Liver (tissue), 9 donors: ENCODE data around the gene ZMAT5. TPM values are rescaled to one million over a fixed set of nuclear protein-coding genes. Genes with fewer than 3 reads are reported as not detected.

Experiments
- DNase-seq: peaks from one replicate; pipeline ENCODE4 v3.0.0-alpha.2; 2017; ENCODE audit warnings: low spot score
- H3K27ac ChIP-seq, 2 donors: one replicate each; pipeline ENCODE4 v1.7.0; 2013; ENCODE audit warnings: inconsistent platforms in 2 of 2, low read length in 2 of 2, control low read depth in 1 of 2, low read depth in 1 of 2, mild to moderate bottlenecking in 1 of 2
- H3K27me3 ChIP-seq, 4 donors: one replicate each; pipeline versions ENCODE4 v1.6.1 to v1.7.0; 2013; ENCODE audit warnings: low read length in 3 of 4, inconsistent platforms in 1 of 4, mild to moderate bottlenecking in 1 of 4, moderate library complexity in 1 of 4; ENCODE audit not compliant: control insufficient read depth in 4 of 4, insufficient read depth in 4 of 4
- H3K36me3 ChIP-seq, 4 donors: one replicate each; pipeline versions ENCODE4 v1.6.1 to v1.7.0; 2013; ENCODE audit warnings: low read length in 3 of 4, mild to moderate bottlenecking in 3 of 4, low read depth in 1 of 4, moderate library complexity in 1 of 4; ENCODE audit not compliant: control insufficient read depth in 4 of 4, insufficient read depth in 3 of 4
- H3K4me1 ChIP-seq, 4 donors: one replicate each; pipeline versions ENCODE4 v1.6.1 to v1.7.0; 2013; ENCODE audit warnings: low read length in 3 of 4, mild to moderate bottlenecking in 3 of 4, moderate library complexity in 1 of 4; ENCODE audit not compliant: control insufficient read depth in 4 of 4, insufficient read depth in 4 of 4
- H3K4me3 ChIP-seq, 3 donors: one replicate each; pipeline versions ENCODE4 v1.6.1 to v1.7.0; 2013; ENCODE audit warnings: low read length in 3 of 3, control low read depth in 1 of 3, low read depth in 1 of 3, mild to moderate bottlenecking in 1 of 3
- H3K9ac ChIP-seq, 2 donors: one replicate each; pipeline ENCODE4 v1.7.0; 2013; ENCODE audit warnings: low read length in 2 of 2, mild to moderate bottlenecking in 2 of 2, moderate library complexity in 2 of 2, control low read depth in 1 of 2, low read depth in 1 of 2
- H3K9me3 ChIP-seq, 4 donors: one replicate each; pipeline versions ENCODE4 v1.6.1 to v1.7.0; 2013; ENCODE audit warnings: low read length in 3 of 4; ENCODE audit not compliant: control insufficient read depth in 4 of 4
- FOXA1 ChIP-seq: IDR thresholded peaks from 2 replicates; pipeline ENCODE4 v1.6.1; 2016; ENCODE audit warnings: antibody characterized with exemption
- GABPA ChIP-seq, 2 donors: IDR thresholded peaks in 1 of 2; conservative IDR thresholded peaks in 1 of 2; 2 replicates each; pipeline ENCODE4 v1.6.1; 2016; ENCODE audit warnings: antibody characterized with exemption in 2 of 2, mild to moderate bottlenecking in 1 of 2, moderate library complexity in 1 of 2
- HNF4A ChIP-seq, 2 donors: conservative IDR thresholded peaks; 2 replicates each; pipeline ENCODE4 v1.6.1; 2016; ENCODE audit warnings: antibody characterized with exemption in 2 of 2, mild to moderate bottlenecking in 2 of 2
- HNF4G ChIP-seq: IDR thresholded peaks from 2 replicates; pipeline ENCODE4 v1.6.1; 2016; ENCODE audit warnings: antibody characterized with exemption
- JUND ChIP-seq, 2 donors: IDR thresholded peaks; 2 replicates each; pipeline ENCODE4 v1.6.1; 2016; ENCODE audit warnings: antibody characterized with exemption in 2 of 2
- NR2F2 ChIP-seq: IDR thresholded peaks from 2 replicates; pipeline ENCODE4 v1.6.1; 2016; ENCODE audit warnings: antibody characterized with exemption
- RAD21 ChIP-seq, 2 donors: IDR thresholded peaks; 2 replicates each; pipeline ENCODE4 v1.6.1; 2016; ENCODE audit warnings: antibody characterized with exemption in 2 of 2, mild to moderate bottlenecking in 2 of 2
- TAF1 ChIP-seq: conservative IDR thresholded peaks from 2 replicates; pipeline ENCODE4 v1.6.1; 2016; ENCODE audit warnings: antibody characterized with exemption, mild to moderate bottlenecking
- WGBS: extraction: QIAGEN DNeasy Blood & Tissue Kit; methylation state at CpG from one replicate; pipeline ENCODE4 v1.1.7; 2013; 5-methylcytosine and 5-hydroxymethylcytosine counted together
- polyA plus RNA-seq, 2 donors: library from polyadenylated mRNA; stranded (reverse) in 1 of 2; unstranded in 1 of 2; fragments of 200-250 nt in 1 of 2; fragments of >200 nt in 1 of 2; fragmentation: Nextera tagmentation in 1 of 2; extraction: Ambion mirVana in 1 of 2; gene quantifications; one replicate each; pipeline versions ENCODE4 v1.2.1 to v1.2.3, GENCODE V29; 2013 to 2015
- total RNA-seq, 2 donors: library from RNA; depleted of rRNA; stranded (reverse); fragments of >200 nt; gene quantifications; one replicate each; pipeline ENCODE4 v1.2.3, GENCODE V29; 2014
- TF ChIP-seq, protein P1 (sequence below): IDR thresholded peaks from 2 replicates; pipeline ENCODE4 v1.6.1; 2016; ENCODE audit warnings: antibody characterized with exemption, mild to moderate bottlenecking
- TF ChIP-seq, protein P2 (sequence below): IDR thresholded peaks from 2 replicates; pipeline ENCODE4 v1.6.1; 2016; ENCODE audit warnings: antibody characterized with exemption
- TF ChIP-seq, protein P3 (sequence below): IDR thresholded peaks from 2 replicates; pipeline ENCODE4 v1.6.1; 2016; ENCODE audit warnings: antibody characterized with exemption
- TF ChIP-seq, protein P4 (sequence below): fragments of 150-350 bp; IDR thresholded peaks from 2 replicates; pipeline ENCODE4 v1.5.1; 2017; ENCODE audit warnings: improper control_type of control experiment, low read depth, low read length; ENCODE audit not compliant: missing input control
- donor health status: healthy.
- donor health status: healthy.
- donor health status: healthy.
- donor health status: healthy.
- donor health status: healthy.

The ZMAT5 gene
- total and polyA plus RNA-seq, 4 donors: 9.2 to 18.8 (median 13.5) TPM

DNA sequence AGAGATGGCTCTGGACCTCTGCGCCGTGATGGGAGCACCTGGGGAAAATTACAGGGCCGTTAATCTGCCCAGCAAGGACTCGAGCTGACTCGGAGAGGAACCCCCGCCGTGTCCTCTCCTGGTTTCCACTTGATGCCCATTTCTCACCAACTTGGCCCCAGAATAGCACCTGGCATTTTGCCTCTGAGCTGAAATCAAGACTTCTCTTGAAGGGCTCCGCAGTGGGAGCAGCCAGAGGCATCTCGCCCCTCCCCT, 66.0 kb downstream of the ZMAT5 start (continued):
- TF ChIP-seq, protein P1, sequence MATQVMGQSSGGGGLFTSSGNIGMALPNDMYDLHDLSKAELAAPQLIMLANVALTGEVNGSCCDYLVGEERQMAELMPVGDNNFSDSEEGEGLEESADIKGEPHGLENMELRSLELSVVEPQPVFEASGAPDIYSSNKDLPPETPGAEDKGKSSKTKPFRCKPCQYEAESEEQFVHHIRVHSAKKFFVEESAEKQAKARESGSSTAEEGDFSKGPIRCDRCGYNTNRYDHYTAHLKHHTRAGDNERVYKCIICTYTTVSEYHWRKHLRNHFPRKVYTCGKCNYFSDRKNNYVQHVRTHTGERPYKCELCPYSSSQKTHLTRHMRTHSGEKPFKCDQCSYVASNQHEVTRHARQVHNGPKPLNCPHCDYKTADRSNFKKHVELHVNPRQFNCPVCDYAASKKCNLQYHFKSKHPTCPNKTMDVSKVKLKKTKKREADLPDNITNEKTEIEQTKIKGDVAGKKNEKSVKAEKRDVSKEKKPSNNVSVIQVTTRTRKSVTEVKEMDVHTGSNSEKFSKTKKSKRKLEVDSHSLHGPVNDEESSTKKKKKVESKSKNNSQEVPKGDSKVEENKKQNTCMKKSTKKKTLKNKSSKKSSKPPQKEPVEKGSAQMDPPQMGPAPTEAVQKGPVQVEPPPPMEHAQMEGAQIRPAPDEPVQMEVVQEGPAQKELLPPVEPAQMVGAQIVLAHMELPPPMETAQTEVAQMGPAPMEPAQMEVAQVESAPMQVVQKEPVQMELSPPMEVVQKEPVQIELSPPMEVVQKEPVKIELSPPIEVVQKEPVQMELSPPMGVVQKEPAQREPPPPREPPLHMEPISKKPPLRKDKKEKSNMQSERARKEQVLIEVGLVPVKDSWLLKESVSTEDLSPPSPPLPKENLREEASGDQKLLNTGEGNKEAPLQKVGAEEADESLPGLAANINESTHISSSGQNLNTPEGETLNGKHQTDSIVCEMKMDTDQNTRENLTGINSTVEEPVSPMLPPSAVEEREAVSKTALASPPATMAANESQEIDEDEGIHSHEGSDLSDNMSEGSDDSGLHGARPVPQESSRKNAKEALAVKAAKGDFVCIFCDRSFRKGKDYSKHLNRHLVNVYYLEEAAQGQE: no peak
- TF ChIP-seq, protein P2, sequence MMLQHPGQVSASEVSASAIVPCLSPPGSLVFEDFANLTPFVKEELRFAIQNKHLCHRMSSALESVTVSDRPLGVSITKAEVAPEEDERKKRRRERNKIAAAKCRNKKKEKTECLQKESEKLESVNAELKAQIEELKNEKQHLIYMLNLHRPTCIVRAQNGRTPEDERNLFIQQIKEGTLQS: no peak
- TF ChIP-seq, protein P3, sequence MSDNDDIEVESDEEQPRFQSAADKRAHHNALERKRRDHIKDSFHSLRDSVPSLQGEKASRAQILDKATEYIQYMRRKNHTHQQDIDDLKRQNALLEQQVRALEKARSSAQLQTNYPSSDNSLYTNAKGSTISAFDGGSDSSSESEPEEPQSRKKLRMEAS: no peak

DNA sequence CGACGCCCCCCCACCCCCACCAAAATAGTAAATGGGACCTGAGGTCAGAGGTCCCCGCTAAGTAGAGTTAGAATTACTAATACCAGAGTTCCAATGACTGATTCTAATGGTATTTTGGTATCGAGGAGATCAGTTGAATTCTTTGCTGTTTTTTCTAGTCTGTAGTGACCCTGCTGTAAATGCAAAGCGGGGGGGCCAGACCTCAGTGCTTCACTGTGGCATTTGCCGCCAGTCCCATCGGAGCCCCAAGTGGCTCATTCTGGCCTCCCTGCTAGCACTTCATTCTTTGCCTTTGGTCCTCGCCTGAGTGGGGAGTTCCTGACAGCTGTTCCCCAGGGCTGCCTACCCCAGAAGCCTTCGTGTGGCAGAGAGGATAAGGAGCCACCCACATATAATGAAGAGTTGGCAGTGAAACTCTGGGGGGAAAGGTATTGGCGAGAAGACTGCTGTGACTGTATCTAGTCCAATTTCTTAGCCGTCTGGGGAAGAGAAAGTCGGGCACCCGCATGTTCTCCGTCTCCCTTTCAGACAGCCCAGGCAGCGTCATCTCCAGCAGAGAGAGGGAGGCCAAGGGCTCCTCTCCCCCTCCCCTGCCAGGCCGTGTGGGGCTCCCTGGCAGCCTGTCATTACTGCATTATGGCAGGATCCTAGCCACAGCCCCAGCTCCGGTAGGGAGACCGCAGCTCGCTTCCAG, 66.5 kb downstream of the ZMAT5 start:
- Histone ChIP-seq H3K27me3 (no peaks in the 10 kb centered on the region), H3K27ac (no peak overlapping the region), H3K36me3 (no peaks in the 10 kb centered on the region), H3K9me3 (no peaks in the 10 kb centered on the region), H3K9ac (no peak overlapping the region), H3K4me3 (no peak overlapping the region), H3K4me1 (no peaks in the 10 kb centered on the region)
- 71% methylated on average over 19 of the region's 19 CpGs for WGBS
- TF ChIP-seq RAD21 (IDR thresholded peaks at IDR 0.05) (no peak), TAF1 (no peak), HNF4A (conservative IDR thresholded peaks at IDR 0.05) (no peak), HNF4G (no peak)
- TF ChIP-seq, protein P1: no peak
- TF ChIP-seq, protein P2: no peak
- no peak for DNase-seq

DNA sequence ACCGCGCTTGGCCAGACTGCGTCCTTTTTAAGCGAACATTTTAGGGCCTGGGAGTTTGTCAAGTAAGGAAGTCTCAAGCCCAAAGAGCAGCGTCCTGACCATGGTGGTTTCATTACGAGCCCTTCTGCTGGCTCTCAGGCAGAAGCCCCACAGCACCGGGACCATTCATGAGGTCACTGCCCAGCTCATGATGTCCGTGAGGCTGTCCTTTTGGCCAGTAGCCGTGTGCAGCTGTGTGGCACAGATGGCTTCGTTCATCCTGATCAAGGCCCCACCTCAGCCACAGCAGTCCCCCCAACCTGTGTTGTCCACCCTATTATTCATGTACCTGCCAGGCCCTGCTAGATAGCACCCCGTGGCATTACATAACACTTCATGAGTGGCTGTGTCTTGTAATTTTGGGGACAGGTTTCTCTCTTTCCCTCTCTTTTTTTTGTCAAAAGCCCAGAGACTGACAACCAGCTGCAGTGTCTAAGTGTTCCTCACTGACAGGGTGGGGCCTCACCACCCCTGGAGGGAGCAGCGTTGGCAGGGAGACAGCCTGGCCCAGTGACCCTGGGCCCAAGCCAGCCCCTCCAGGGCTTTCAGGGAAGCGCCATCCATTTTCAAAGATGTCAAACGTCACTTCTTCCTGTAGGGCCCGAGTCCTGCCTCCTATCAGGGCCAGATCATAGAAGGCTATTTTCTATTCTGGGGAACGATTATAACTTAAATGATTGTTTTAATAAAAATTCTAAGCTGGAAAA, 68.8 kb downstream of the ZMAT5 start:
- H3K27me3 ChIP-seq: no peaks in the 10 kb centered on the region
- TF ChIP-seq, protein P1: no peak
- no peak for TF ChIP-seq NR2F2
- TF ChIP-seq JUND (IDR thresholded peaks at IDR 0.05): no peak
- TF ChIP-seq, protein P4, sequence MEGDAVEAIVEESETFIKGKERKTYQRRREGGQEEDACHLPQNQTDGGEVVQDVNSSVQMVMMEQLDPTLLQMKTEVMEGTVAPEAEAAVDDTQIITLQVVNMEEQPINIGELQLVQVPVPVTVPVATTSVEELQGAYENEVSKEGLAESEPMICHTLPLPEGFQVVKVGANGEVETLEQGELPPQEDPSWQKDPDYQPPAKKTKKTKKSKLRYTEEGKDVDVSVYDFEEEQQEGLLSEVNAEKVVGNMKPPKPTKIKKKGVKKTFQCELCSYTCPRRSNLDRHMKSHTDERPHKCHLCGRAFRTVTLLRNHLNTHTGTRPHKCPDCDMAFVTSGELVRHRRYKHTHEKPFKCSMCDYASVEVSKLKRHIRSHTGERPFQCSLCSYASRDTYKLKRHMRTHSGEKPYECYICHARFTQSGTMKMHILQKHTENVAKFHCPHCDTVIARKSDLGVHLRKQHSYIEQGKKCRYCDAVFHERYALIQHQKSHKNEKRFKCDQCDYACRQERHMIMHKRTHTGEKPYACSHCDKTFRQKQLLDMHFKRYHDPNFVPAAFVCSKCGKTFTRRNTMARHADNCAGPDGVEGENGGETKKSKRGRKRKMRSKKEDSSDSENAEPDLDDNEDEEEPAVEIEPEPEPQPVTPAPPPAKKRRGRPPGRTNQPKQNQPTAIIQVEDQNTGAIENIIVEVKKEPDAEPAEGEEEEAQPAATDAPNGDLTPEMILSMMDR: no peak
- TF ChIP-seq, protein P2: no peak
- TF ChIP-seq FOXA1: no peak
- TF ChIP-seq, protein P3: no peak
- no peak for TF ChIP-seq GABPA (IDR thresholded peaks at IDR 0.05 in 1 of 2, conservative IDR thresholded peaks at IDR 0.05 in 1 of 2)
- no peak for TF ChIP-seq RAD21 (IDR thresholded peaks at IDR 0.05)
- no peak overlapping the region for H3K9ac ChIP-seq
- peaks cover 0 to 15% (median 5%) of the 10 kb centered on the region in 4 donors for H3K36me3 ChIP-seq
- no peak overlapping the region for H3K27ac ChIP-seq
- DNase-seq: no peak
- H3K9me3 ChIP-seq: no peaks in the 10 kb centered on the region
- H3K4me3 ChIP-seq: no peak overlapping the region
- H3K4me1 ChIP-seq: no peaks in the 10 kb centered on the region
- WGBS: 89% methylated on average over 16 of the region's 16 CpGs
